B cell (primary cell): ENCODE results near the gene SF1. TPM values are rescaled to one million over a fixed set of nuclear protein-coding genes. Genes with fewer than 3 reads are reported as not detected.

Source experiments
- ATAC-seq: fragments of 200-7000 bp; cut with Tn5 transposase; one replicate; pipeline ENCODE4 v1.10.0; 2021; ENCODE audit warnings: low read depth, mild to moderate bottlenecking, moderate number of reproducible peaks, moderate library complexity
- CTCF ChIA-PET: fragments of 350-600 bp; sonication (Branson Sonifier 250); formaldehyde crosslinking; loops from one replicate; lab custom pipeline; 2021; ENCODE audit warnings: antibody characterized with exemption, inconsistent platforms; lab: Charles Lee
- POLR2A ChIA-PET: fragments of 350-600 bp; sonication (Branson Sonifier 250); formaldehyde crosslinking; loops from one replicate; lab custom pipeline; 2021; ENCODE audit warnings: antibody characterized with exemption; lab: Charles Lee
- DNase-seq: peaks from one replicate; pipeline ENCODE4 v3.0.0; 2013
- H2AFZ ChIP-seq: 2 replicates; pipeline ENCODE4 v1.6.1; 2012; ENCODE audit warnings: mild to moderate bottlenecking, low read depth, low read length; ENCODE audit not compliant: insufficient read depth, poor library complexity, severe bottlenecking
- H3K27ac ChIP-seq, 2 donors: 1 replicate in 1 of 2; 2 replicates in 1 of 2; pipeline ENCODE4 v1.5.1; 2012 to 2013; ENCODE audit warnings: low read length in 2 of 2, mild to moderate bottlenecking in 2 of 2, moderate library complexity in 1 of 2
- H3K27me3 ChIP-seq, 4 experiments: fragments of 200-600 bp in 1 of 4; sonication (generic) in 1 of 4; replicated peaks in 1 of 4; 1 replicate in 2 of 4; 2 replicates in 2 of 4; pipeline versions ENCODE4 v1.6.1 to v1.7.0; 2013 to 2016; ENCODE audit warnings: low read length in 3 of 4, mild to moderate bottlenecking in 2 of 4, mixed read lengths in 1 of 4, moderate library complexity in 1 of 4; ENCODE audit not compliant: insufficient read depth in 4 of 4, control insufficient read depth in 3 of 4; ENCODE audit errors: control extremely low read depth in 1 of 4
- H3K36me3 ChIP-seq, 2 experiments: replicated peaks in 1 of 2; 1 replicate in 1 of 2; 2 replicates in 1 of 2; pipeline versions ENCODE4 v1.6.1 to v1.7.1; 2013; ENCODE audit warnings: low read length in 1 of 2; ENCODE audit not compliant: insufficient read depth in 2 of 2, control insufficient read depth in 1 of 2; ENCODE audit errors: control extremely low read depth in 1 of 2, extremely low read depth in 1 of 2
- H3K4me1 ChIP-seq, 2 donors: fragments of 200-600 bp in 1 of 2; sonication (generic) in 1 of 2; 1 replicate in 1 of 2; 2 replicates in 1 of 2; pipeline versions ENCODE4 v1.5.1 to v1.6.1; 2013 to 2017; ENCODE audit warnings: low read length in 2 of 2; ENCODE audit not compliant: control insufficient read depth in 2 of 2, insufficient read depth in 2 of 2
- H3K4me2 ChIP-seq: replicated peaks from 2 replicates; pipeline ENCODE3; 2012; ENCODE audit warnings: mild to moderate bottlenecking, low read depth, low read length; ENCODE audit not compliant: poor library complexity, severe bottlenecking
- H3K4me3 ChIP-seq, 5 experiments: fragments of 200-600 bp in 1 of 5; sonication (generic) in 1 of 5; 1 replicate in 3 of 5; 2 replicates in 2 of 5; pipeline versions ENCODE4 v1.5.1 to v1.7.0; 2011 to 2016; ENCODE audit warnings: low read length in 4 of 5, mild to moderate bottlenecking in 4 of 5, low read depth in 2 of 5, control low read depth in 1 of 5, moderate library complexity in 1 of 5; ENCODE audit not compliant: insufficient read depth in 1 of 5; ENCODE audit errors: control extremely low read depth in 1 of 5, extremely low read depth in 1 of 5
- H3K79me2 ChIP-seq: fragments of 200-600 bp; sonication (generic); one replicate; pipeline ENCODE4 v1.6.0; 2016; ENCODE audit warnings: low read length; ENCODE audit not compliant: control insufficient read depth, insufficient read depth
- H3K9ac ChIP-seq: fragments of 200-600 bp; sonication (generic); 2 replicates; pipeline ENCODE4 v1.6.1; 2017; ENCODE audit warnings: mild to moderate bottlenecking, low read length, moderate library complexity
- H3K9me3 ChIP-seq, 3 donors: one replicate each; pipeline versions ENCODE4 v1.6.1 to v1.7.1; 2013; ENCODE audit warnings: low read length in 2 of 3; ENCODE audit not compliant: control insufficient read depth in 2 of 3, insufficient read depth in 1 of 3; ENCODE audit errors: control extremely low read depth in 1 of 3
- H4K20me1 ChIP-seq: 2 replicates; pipeline ENCODE4 v1.6.0; 2012; ENCODE audit warnings: mild to moderate bottlenecking, low read length; ENCODE audit not compliant: insufficient read depth, control insufficient read depth, poor library complexity, severe bottlenecking
- H3K27ac Mint-ChIP-seq: one replicate; pipeline ENCODE4 v1.8.0; 2021; ENCODE audit warnings: mixed read lengths
- H3K27me3 Mint-ChIP-seq: one replicate; pipeline ENCODE4 v1.8.0; 2021; ENCODE audit warnings: mixed read lengths
- H3K4me1 Mint-ChIP-seq: one replicate; pipeline ENCODE4 v1.8.0; 2021; ENCODE audit warnings: mixed read lengths
- H3K4me3 Mint-ChIP-seq: one replicate; pipeline ENCODE4 v1.8.0; 2021; ENCODE audit warnings: mixed read lengths
- H3K9me3 Mint-ChIP-seq: one replicate; pipeline ENCODE4 v1.8.0; 2022; ENCODE audit warnings: mixed read lengths; ENCODE audit not compliant: insufficient read depth
- EZH2 ChIP-seq: IDR thresholded peaks from 2 replicates; pipeline ENCODE4 v1.6.1; 2012; ENCODE audit warnings: borderline replicate concordance, low read depth, mild to moderate bottlenecking, moderate library complexity, low read length; ENCODE audit not compliant: insufficient read depth, poor library complexity, severe bottlenecking
- WGBS: methylation state at CpG from one replicate; pipeline ENCODE4 v1.1.5; 2013; ENCODE audit warnings: missing lambda C conversion rate; ENCODE audit not compliant: insufficient coverage; 5-methylcytosine and 5-hydroxymethylcytosine counted together
- intact Hi-C: fragments of 100-400 bp; cut with micrococcal nuclease; formaldehyde crosslinking; loops from one replicate; pipeline ENCODE4 v1.10.0; 2022
- polyA plus RNA-seq: library from polyadenylated mRNA; depleted of rRNA; stranded (reverse); fragments of >200 nt; gene quantifications from 2 replicates; pipeline ENCODE4 v1.2.3, GENCODE V29; 2012
- total RNA-seq, 2 donors: library from RNA; stranded (reverse); fragments of 120-200 nt in 1 of 2; gene quantifications; 1 replicate in 1 of 2; 2 replicates in 1 of 2; pipeline versions ENCODE4 v1.2.3 to v1.2.4, GENCODE V29; 2013 to 2022
- TF ChIP-seq, protein P1 (sequence below): fragments of 200-600 bp; IDR thresholded peaks from one replicate; pipeline ENCODE4 v1.8.0; 2022; ENCODE audit warnings: antibody characterized with exemption, mild to moderate bottlenecking

The SF1 gene
- total and polyA plus RNA-seq, 2 donors (not counting 1 experiment from before 2014, with no cell fraction given): 369 to 931 TPM

DNA sequence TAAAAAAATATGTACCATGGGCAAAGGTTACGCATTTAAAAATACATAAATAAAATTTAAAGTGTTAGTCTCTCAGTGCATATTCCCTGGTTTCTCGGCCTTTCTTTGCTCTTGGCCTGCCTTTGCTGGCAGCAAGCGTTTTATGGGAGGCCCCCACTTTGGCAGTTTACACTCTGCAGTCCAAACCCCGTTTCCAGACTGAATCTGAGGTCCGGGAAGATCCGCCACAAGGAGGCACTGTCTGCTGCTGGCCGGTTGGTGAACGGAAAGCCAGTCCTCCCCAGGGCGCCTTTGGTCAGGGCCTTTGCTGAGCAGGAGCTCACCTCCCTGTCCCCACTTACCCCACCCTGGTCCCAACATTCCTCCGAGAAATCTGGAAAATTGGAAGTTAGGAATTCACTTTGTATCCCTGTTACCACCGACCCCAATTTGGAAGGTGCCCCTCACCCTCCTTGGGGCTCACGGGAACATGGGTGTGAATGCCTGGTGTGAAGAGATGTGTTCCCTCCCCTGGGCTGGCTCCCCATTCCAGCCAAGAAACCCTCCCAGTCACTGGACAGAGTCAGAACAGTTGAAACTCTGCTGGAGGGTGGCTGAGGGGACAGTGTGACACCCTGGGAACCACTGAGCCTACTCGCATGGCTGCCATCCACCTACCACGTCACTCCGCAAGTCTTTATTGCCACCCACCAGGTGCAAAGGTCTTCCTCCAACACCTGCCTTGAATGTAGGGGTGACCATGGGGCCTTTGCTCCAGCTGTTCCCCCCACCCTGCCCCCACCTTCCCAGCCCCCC lies 9.4 kb upstream of the SF1 start:
- CTCF ChIA-PET: interaction anchor here (0.6 to 6.6 kb wide), 16 partner anchors 9 to 107 kb away, joined by 3 to 73 read pairs (median 4); partner anchors contain the start of genes CDC42BPG, MAP4K2, MEN1 and RASGRP2
- H3K27me3 ChIP-seq: no peaks in the 10 kb centered on the region
- WGBS: 40% methylated on average over 10 of the region's 15 CpGs
- H3K4me3 ChIP-seq: no peak overlapping the region
- peak; percentile 83 for ATAC-seq
- no peaks in the 10 kb centered on the region for H4K20me1 ChIP-seq
- H3K9me3 Mint-ChIP-seq: no peaks in the 10 kb centered on the region
- peak overlapping the region; percentile 29 for H3K4me2 ChIP-seq
- peaks cover 12 to 14% of the 10 kb centered on the region in 2 donors for H3K4me1 ChIP-seq
- H3K27ac Mint-ChIP-seq: peak overlapping the region; percentile 81
- H3K9ac ChIP-seq: no peak overlapping the region
- no peaks in the 10 kb centered on the region for H3K9me3 ChIP-seq
- peak overlapping the region; percentile 27 for H2AFZ ChIP-seq
- H3K27me3 Mint-ChIP-seq: no peaks in the 10 kb centered on the region
- DNase-seq: peak; percentile 73
- peaks cover 12% of the 10 kb centered on the region for H3K4me1 Mint-ChIP-seq
- peaks cover 5% of the 10 kb centered on the region for H3K79me2 ChIP-seq
- POLR2A ChIA-PET: interaction anchor here (0.6 to 1.3 kb wide), 6 partner anchors 9 to 90 kb away, joined by 3 to 9 read pairs (median 3); partner anchors contain the start of genes CDC42BPG, MEN1, RASGRP2 and SF1
- peaks cover 4 to 40% of the 10 kb centered on the region in 2 experiments for H3K36me3 ChIP-seq
- H3K4me3 Mint-ChIP-seq: no peak overlapping the region
- peak overlapping the region; percentile 25 to 56 for H3K27ac ChIP-seq
- no peak for TF ChIP-seq EZH2
- TF ChIP-seq, protein P1, sequence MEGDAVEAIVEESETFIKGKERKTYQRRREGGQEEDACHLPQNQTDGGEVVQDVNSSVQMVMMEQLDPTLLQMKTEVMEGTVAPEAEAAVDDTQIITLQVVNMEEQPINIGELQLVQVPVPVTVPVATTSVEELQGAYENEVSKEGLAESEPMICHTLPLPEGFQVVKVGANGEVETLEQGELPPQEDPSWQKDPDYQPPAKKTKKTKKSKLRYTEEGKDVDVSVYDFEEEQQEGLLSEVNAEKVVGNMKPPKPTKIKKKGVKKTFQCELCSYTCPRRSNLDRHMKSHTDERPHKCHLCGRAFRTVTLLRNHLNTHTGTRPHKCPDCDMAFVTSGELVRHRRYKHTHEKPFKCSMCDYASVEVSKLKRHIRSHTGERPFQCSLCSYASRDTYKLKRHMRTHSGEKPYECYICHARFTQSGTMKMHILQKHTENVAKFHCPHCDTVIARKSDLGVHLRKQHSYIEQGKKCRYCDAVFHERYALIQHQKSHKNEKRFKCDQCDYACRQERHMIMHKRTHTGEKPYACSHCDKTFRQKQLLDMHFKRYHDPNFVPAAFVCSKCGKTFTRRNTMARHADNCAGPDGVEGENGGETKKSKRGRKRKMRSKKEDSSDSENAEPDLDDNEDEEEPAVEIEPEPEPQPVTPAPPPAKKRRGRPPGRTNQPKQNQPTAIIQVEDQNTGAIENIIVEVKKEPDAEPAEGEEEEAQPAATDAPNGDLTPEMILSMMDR: peak; percentile 77
- intact Hi-C loops: loop anchor here (1.0 to 2.0 kb wide), 3 partner anchors 12 to 107 kb away; partner anchors contain the start of gene CDC42BPG

DNA sequence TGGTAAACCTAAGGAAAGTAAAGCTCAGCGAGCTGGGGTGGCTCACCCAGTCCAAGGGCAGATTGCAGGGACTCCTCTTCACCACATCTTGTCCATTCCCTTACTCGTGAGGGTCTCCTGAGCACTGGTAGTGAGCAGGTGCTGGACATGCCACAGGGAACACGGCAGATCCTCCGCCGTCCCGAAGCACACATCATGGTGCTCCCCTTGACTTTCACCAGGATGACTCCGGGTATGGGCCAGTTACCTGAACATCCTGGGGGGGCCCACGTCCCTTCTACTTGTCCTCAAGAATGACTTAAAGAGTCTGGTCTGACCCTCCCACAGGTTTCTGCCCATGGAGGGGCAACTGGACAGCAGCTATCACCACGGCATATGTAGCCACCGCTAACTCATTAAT lies 8.0 kb upstream of the SF1 start:
- intact Hi-C loops: loop anchor here (2.0 kb wide), 1 partner anchor 58 kb away; the partner anchor contains the start of gene CDC42BPG
- peak overlapping the region; percentile 41 for H3K27ac Mint-ChIP-seq

More for the DNA sequence above, 8.0 kb upstream of the SF1 start:
- Histone ChIP-seq H3K27me3 (no peaks in the 10 kb centered on the region), H4K20me1 (no peaks in the 10 kb centered on the region), H3K79me2 (peaks cover 14% of the 10 kb centered on the region), H3K4me2 (no peak overlapping the region), H3K36me3 (peaks cover 4 to 37% of the 10 kb centered on the region in 2 experiments), H3K9me3 (no peaks in the 10 kb centered on the region), H3K27ac (no peak overlapping the region), H3K4me1 (peaks cover 21 to 28% of the 10 kb centered on the region in 2 donors), H2AFZ (no peak overlapping the region), H3K4me3 (no peak overlapping the region), H3K9ac (no peak overlapping the region)
- Mint-ChIP-seq H3K4me1 (peaks cover 22% of the 10 kb centered on the region), H3K27me3 (no peaks in the 10 kb centered on the region), H3K4me3 (no peak overlapping the region), H3K9me3 (no peaks in the 10 kb centered on the region)
- ChIA-PET POLR2A (interaction anchor here (0.6 to 1.0 kb wide), 4 partner anchors 13 to 104 kb away, joined by 3 to 7 read pairs (median 5); partner anchors contain the start of gene RASGRP2), CTCF (interaction anchor here (0.7 to 6.6 kb wide), 15 partner anchors 10 to 793 kb away, joined by 3 to 73 read pairs (median 6); partner anchors contain the start of genes CDC42BPG, MAP4K2 and RASGRP2)
- DNase-seq: no peak
- 98% methylated on average over 8 of the region's 10 CpGs for WGBS
- no peak for ATAC-seq
- no peak for TF ChIP-seq EZH2
- TF ChIP-seq, protein P1: no peak
